HG03097 (cell line): ENCODE measurements around the gene ITGB5.

Experiments used
- ATAC-seq: cut with Tn5 transposase; IDR thresholded peaks from one replicate; pipeline ENCODE4 v1.9.1; 2021; ENCODE audit not compliant: unreplicated experiment, low FRiP score

The ITGB5 gene

DNA sequence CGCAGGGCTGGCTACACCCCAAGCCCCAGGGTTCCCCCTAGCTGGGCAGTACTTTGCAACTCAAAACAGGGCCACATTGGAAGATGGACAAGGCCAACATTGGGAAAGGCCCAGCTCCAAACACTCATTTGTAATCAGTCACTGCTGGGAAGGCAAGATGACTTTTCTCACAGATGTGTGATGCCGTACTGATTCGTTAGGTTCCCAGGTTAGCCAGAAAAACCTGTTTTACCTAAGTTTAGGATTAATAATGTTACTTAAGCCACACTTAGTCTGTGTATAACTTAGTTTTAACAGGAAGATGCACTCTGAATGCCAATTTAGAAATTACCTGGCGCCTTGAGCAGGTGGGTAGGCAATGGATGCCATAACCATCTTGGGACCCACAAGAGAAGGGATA is 71.0 kb downstream of the ITGB5 start:
- ATAC-seq: no peak

DNA sequence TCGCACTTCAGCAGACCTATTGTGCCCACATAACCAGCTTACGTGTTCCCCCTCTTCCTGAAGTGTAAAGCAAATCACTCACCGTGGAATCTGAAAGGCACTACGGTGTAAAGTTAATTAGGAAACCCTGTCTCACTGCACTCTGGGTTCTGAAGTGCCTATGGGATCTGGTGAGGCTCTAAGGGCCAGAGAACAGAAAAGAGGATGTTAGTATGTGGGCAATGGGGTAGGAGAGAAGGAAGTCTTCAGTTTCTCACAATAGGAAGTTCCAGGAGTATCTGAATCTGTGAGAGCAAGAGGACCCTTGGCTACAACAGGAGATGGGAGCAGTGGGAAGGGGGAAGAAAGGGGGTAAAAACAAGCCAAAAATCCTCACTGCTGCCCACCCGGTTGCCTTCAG is 71.4 kb downstream of the ITGB5 start:
- ATAC-seq: no peak

DNA sequence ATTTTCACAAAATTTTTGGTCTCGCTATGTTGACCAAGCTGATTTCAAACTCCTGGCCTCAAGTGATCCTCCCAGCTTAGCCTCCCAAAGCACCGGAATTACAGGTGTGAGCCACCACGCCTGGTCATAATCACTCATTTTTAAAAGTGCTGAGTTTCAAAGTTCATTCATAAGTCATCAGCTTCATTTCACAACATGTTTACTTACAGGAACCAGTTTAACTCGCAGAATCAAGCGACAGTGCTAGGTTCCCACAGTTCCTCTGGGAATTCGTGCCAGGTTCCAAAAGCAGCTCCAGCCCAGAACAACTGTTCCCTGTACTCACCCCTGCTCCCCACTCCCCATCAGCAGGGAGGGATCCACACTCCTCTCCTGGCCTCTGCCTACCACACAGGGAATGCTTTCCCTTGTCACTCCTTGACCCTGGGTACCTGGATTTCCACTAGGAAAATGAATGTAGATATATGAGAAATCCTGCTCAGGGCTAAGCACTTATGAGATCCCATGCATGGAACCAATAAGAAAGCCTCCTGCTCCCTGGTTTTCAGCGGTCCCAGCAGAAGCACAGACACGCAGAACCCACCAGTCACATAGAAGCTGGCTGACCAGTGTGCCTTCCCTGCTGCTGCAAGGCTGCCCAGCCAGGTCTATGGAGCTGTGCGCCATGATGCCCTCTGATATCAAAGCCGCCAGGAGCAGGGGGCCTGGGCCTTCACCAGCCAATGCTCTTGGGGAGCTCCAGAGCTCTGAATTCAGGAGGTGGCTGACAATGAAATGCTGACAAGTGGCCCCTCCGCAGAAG is 72.3 kb downstream of the ITGB5 start:
- no peak for ATAC-seq

DNA sequence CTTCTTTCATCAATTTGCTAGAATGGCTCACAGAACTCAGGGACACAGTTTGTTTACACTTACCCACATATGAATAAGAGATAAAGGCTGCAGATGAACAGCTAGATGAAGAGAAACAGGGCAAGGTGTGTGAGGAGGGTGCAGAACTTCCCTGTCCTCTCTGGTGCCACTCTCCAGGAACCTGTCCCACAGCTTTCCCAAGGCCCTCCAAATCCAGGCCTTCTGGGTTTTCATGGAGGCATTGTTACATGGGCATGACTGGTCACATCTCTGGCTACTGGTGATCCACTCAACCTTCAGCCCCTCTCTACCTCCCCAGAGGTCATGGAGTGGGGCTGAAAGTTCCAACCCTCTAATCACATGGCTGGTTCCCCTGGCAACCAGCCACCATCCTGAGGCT is 73.6 kb downstream of the ITGB5 start:
- no peak for ATAC-seq

DNA sequence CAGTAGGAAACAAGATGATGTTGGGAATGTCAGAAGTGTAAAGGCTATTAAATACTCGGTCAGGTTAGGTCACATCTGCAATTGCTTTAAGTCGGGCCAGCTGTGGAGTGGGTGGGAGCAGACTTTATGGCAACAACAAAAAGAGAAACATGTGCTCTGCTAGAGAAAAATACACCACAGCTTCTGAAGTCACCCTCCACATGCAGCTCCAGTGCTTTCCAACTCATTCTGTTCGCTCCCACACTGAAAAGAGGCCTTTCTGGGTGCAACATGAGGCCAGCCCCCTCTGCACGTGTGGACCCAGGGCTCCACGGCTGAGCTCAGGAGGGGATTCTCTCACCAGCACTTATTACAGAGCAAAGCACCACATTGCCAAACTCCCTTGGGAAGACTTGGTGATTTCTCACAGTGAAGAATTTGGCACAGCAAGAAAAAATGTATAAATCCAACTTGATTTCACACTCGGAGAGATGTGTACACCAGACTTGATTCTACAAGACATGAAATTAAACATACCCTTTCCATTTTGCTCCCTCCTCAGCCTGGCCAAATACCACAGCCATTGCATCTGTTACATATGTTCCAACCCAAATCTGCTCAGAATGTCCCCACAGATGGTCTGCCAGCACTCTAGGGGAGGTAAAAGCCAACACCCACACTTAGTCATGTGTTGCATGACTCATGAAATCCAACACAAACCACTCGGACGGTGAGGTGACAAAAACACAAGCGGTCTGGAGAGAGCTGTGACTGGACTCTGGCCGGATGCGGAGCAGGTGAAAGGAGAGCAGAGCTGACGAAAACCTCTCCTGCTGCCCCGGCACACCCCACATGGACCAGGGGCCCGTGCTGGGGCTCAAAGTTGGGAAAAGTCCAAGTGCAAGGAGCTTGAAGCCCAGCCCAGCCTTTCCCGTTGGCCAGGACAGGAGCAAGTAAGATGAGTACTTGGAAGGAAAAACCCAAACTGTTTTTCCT is 74.6 kb downstream of the ITGB5 start:
- ATAC-seq: no peak

DNA sequence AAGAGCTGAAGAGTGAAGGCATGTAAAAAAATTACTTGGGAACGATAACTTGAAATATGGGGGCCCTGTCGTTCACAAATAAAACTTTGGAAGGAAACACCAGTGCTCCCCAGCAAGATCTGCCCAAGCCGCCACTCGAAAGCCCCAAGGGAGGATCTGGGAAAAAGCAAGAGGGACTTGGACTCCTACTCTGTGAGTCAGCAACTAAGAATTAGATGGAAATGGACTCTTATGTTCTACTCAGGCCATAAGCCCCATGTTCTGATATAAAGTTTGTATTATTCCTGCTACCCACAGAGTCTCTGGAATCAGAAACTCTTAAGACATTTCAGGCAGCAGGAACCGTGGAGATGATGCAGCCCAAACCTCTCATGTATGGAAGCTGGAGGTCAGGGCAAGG is 75.7 kb downstream of the ITGB5 start:
- ATAC-seq: no peak

DNA sequence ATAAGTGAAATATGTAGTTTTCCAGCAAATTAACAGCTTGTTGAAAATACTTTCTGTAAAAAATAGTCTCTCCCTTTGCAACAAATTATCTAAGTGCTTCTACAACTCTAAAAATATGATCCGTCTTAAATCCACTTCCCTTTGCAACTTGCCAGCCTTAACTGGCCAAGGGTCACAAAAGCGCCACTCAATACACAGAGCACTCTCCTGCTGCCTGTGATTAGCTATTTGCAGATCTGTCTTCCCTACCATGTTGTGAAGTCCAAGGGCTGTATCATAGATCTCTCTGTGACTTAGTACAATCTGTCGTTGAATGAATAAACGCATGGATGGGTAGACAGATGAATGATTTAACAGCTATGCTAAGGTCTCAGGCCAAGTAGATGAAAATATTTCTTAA is 76.2 kb downstream of the ITGB5 start:
- ATAC-seq: no peak

DNA sequence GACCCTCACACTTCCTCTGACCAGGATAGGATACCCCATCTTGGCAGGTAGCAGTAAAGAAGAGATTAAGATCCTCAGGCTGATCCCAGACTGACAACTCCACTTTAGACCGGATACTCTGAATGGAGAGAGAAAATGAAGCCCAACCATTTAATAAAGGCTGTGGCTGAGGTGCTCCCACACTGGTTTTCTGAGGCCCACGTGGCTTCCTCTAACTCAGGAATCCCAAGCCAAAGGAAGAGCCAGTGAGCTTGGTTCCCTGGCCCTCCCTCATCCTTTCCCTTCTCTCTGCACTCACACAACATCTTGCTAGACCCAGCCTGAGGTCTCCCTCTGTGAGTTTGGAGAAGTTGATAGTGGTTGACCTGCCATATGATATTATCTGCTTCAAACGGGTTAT is 78.1 kb downstream of the ITGB5 start:
- no peak for ATAC-seq

DNA sequence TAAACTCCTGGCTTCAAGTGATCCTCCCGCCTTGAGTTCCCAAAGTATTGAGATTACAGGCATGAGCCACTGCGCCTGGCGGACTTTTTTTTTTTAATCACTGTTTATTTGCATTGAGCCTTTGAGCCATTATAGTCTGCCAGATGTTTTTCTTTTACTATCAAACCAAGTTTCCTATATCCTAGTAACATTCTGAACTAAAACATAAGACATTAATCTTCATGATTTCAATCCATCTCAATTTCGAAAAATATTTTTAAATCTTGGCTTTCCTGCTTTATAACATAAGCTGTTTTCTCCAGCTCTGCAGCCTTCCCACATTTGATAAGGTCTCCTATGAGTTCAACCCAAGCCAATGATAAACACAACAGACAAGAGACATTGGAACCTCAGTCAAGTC is 81.5 kb downstream of the ITGB5 start:
- ATAC-seq: no peak

DNA sequence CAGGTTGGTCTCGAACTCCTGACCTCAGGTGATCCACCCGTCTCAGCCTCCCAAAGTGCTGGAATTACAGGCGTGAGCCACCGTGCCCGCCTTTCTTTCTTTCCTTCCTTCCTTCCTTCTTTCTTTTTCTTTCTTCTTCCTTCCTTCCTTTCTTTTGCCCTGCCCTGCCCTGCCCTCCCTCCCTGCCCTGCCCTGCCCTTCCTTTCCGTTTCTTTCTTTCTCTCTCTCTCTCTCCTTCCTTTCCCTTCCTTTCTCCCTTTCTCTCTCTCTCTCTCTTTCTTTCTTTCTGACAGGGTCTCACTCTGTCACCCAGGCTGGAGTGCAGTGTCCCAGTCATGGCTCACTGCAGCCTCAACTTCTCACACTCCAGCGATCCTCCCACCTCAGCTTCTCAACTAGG is 82.3 kb downstream of the ITGB5 start:
- ATAC-seq: no peak

DNA sequence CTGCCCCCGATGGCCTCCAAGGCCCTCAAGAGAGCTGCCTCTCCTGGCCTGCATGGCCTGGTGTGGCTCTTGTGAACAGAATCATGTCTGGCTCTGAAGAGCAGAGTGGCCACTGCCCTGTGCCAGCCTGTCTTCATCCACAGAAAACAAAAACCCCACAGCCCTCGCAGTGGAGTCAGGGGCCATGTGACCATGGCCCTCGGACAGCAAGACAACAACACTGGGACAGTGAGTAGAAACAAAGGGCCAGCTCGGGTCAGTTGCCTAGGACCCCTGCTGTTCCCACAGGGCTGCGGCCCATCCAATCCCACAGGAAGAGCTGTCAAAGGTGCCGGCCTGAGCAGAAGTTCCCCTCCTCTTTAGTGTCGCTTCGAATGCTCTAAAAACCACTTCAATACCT is 84.5 kb downstream of the ITGB5 start:
- ATAC-seq: no peak

DNA sequence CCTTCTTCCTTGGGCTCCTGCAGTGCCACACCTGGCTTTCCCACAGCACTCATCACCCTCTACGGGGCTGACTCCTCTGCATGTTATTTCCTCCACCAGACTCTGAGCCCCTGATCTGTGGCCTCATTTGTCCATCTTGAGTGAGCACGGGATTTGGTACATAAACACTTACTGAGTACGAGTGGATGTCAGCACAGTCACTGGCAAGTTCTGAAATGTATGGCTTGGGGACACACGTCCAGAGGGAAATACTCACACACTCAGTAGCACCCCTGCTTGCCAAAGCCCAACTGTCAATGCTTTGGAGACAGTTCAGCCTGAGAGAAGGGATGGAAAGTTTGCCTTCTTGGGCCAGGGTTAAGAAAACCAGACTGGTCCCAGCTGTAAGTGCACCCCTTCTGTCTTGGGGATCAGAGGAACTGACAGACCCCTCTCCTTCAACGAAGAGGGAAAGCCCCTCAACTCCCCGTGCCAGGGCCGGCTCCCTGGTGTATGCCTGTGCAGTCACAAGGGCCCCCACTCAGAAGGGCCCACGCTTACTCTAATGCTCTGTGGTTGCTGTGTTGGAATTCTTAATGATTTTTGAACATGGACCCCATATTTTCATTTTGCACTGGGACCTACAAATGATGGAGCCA is 85.0 kb downstream of the ITGB5 start:
- no peak for ATAC-seq

DNA sequence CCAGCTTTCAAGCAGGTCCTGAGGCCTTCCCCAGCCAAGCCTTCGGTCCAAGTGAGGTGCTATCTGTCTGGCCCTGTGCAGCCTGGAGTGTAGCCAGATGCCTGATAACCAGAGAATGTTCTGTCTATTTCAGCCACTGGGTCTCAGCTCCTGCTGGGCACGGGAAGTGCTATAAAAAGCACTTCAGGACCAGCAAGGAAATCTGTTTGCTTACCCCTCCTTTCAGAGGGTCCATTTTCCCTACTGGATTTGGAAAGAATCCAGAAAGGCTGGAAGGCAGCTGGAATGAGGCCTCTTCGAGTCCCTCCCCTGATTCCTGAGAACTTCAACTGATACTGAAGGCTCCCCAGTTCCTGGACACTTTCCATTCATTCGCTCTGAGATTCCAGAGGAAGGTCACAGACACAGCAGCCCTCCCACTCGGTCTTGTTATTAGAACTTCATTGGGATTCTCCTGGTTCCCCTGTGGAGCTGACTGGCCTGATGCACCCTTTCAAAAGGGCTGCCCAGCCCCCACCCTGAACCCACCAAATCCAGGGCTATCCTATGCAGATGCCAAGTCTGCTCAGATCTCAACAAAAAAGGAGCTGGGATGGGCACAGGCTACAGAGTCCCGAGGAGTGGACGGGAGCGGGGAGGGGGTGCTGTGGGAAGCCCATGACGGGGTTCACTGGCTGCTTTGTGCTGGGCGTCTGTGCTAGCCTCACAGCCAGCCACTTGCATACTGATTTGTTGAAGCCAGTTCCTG is 86.5 kb downstream of the ITGB5 start:
- ATAC-seq: no peak

DNA sequence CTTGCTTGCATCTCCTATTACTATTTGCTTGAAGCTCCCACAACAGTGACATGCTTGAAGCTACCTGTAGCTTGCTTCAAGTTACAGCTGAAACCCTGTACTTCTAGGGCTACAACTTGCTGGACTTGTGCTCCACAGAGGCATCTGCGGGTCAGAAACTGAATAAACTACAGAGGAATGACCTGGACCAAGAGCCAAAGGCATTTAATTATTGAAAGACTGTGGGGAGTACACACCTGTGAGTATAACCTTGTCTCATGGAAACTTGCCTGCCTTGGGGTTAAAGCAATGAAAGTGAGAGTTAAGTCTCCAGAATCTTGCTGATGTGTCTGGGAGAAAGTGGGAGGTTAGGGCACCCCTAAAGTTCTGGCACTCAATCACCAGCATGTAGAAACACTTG is 87.1 kb downstream of the ITGB5 start:
- no peak for ATAC-seq

DNA sequence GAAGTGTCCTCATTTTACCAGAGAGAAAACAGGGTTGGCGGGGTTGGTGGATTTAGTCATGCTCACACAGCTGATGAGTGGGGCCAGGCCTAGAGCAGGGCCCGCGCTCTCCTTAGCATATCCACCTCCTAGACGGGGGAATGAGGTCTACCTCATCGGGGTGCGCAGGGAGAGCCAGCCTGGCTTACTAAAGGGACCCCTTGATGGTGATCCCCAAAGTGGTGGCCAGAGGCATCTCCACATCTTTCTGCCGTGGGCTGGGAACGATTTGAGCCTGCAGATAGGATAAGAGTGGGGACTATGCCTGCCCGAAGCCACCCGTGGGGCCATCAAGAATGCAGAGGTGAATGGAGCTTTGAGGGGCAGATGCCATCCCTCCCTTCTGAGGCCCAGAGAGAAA is 87.5 kb downstream of the ITGB5 start:
- no peak for ATAC-seq

DNA sequence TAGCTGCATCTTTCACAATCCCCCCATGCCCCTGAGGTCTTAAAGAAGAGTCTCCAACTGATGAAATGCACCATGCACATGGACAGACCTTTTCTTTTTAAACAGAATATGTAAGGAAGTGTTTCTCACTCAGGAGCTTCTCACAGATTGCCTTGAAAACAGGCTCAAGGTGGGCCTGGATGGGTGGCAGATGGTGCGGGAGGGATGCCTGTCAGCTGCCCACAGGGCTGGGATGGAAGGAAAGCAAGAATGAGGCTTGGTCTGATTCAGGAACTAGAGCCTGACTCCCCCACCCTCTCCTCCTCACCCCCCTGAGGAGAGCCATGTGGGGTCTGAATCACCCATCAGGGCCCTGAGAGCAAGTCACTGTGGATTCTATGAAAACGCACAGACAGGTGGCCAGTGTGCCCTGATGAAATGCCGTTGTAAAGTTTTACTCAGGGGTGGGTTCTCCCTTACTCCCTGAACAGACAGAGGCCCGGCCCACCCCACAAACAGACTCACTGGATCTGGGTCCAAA is 89.7 kb downstream of the ITGB5 start:
- ATAC-seq: no peak

DNA sequence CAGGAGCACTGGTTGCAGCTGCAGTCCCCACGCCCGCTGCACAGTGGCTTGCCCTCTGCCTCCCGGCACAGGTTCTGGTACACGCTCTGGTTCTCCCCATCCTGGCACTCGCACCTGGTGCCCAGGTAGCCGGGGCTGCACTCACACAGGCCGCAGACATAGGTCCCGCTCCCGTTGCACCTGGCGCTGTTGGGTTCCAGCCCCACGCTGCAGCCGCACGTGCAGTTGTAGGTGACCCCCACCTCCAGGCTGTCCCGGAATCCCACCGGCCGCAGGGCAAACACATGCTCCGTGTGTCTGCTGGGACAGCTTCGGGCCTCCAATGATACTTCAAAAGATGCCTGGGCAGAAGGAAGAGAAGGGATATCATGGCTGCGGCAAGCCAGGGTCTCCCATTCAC is 90.7 kb downstream of the ITGB5 start:
- no peak for ATAC-seq

DNA sequence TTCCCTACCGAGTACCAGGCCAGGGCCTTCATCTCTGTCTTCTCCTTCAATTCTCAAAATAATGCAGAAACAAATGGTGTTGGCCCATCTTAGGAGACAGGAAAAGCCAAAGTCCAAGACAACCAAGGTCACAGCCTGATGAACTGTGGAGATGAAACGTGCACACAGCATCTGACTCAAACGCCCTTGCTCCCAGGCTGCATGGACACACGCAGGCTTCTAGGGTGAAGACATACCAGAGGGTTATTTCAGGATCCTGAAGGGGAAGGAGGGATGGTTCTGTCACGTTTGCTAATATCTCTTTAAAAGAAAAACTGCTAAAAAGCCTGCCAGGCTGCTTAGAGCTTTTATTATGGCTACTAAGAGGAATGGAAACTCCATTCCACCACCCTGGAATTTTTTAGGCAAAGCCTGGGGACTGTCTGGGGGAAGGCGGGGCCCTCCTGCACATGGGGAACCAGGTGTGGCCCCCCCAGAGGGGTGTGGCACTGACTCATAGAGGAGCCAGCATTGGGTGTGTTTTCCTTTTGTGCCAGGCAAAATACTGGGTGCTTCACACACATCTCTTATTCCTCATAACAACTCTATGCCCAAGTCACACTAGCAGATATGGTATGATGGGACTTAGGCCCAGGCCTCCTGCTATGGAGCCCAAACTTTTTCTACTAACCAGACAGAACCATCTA is 94.0 kb downstream of the ITGB5 start:
- no peak for ATAC-seq

DNA sequence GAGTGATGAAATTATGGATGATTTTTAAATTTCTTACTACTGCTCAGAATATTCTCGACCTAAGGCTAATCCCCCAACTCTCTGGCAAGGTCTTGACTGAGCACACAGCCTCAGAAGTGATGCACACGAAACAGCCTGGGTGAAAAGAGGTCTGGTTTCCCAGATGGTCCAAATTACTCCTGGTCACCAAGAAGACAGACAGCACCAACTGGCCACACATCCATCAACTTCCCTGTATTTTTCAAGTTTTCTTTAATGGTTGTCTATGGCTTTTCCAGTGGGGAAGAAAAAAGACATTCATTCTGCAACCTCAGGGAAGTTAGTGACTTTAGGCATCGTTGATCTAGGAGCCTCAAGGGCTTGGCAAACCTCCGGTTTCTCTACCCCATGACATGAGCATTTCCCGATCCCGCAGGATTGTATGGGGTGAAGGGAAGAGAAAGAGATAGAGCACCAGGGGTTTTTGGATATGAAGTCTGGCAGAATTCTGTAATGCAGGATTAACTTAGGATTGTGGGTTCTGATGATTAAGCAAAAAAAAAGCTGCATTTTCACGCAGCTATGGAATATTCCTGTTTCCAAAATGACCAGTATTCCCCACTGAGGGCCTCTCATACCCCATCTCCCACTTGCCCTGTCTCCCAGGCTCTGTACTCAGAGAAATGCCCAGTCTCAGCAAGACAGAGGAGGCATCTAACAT is 94.7 kb downstream of the ITGB5 start:
- ATAC-seq: no peak
